DND-41 (cell line): ENCODE measurements around the gene SLC22A7.

Experiments
- EZH2 ChIP-seq: IDR thresholded peaks from 3 replicates; pipeline ENCODE4 v1.6.1; 2012; ENCODE audit warnings: borderline replicate concordance, low read depth, mild to moderate bottlenecking, moderate library complexity, low read length, inconsistent platforms; ENCODE audit not compliant: severe bottlenecking
- TF ChIP-seq, protein P1 (sequence below): IDR thresholded peaks from 2 replicates; pipeline ENCODE4 v1.5.1; 2012; ENCODE audit warnings: borderline replicate concordance, low read length, moderate library complexity, mild to moderate bottlenecking; ENCODE audit not compliant: poor library complexity, severe bottlenecking; ENCODE audit errors: extremely low read depth

- TF ChIP-seq, protein P1, sequence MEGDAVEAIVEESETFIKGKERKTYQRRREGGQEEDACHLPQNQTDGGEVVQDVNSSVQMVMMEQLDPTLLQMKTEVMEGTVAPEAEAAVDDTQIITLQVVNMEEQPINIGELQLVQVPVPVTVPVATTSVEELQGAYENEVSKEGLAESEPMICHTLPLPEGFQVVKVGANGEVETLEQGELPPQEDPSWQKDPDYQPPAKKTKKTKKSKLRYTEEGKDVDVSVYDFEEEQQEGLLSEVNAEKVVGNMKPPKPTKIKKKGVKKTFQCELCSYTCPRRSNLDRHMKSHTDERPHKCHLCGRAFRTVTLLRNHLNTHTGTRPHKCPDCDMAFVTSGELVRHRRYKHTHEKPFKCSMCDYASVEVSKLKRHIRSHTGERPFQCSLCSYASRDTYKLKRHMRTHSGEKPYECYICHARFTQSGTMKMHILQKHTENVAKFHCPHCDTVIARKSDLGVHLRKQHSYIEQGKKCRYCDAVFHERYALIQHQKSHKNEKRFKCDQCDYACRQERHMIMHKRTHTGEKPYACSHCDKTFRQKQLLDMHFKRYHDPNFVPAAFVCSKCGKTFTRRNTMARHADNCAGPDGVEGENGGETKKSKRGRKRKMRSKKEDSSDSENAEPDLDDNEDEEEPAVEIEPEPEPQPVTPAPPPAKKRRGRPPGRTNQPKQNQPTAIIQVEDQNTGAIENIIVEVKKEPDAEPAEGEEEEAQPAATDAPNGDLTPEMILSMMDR: no peak
- no peak for TF ChIP-seq EZH2
Observed at GRCh38 chr6:43255408-43256054, 42.5 kb upstream of the SLC22A7 start.
